KMS-11 (cell line): ENCODE results near the gene BATF3.

Source experiments
- H2AFZ ChIP-seq: fragments of 200-600 bp; sonication (generic); 2 replicates; pipeline ENCODE4 v1.6.1; 2016; ENCODE audit warnings: antibody characterized with exemption, mixed run types, low read depth
- H3K27ac ChIP-seq: fragments of 200-600 bp; sonication (generic); 2 replicates; pipeline ENCODE4 v1.6.1; 2016; ENCODE audit warnings: mild to moderate bottlenecking, mixed run types
- H3K27me3 ChIP-seq: fragments of 200-600 bp; sonication (generic); 2 replicates; pipeline ENCODE4 v1.6.1; 2017; ENCODE audit warnings: mild to moderate bottlenecking, low read depth, mixed run types, moderate library complexity; ENCODE audit not compliant: insufficient read depth
- H3K36me3 ChIP-seq: fragments of 200-600 bp; sonication (generic); 2 replicates; pipeline ENCODE4 v1.6.1; 2017; ENCODE audit warnings: mild to moderate bottlenecking, mixed run types; ENCODE audit not compliant: insufficient read depth
- H3K4me1 ChIP-seq: fragments of 200-600 bp; sonication (generic); 2 replicates; pipeline ENCODE4 v1.6.1; 2016; ENCODE audit warnings: mild to moderate bottlenecking, low read depth, mixed run types; ENCODE audit not compliant: poor library complexity, severe bottlenecking
- H3K4me2 ChIP-seq: fragments of 200-600 bp; sonication (generic); 2 replicates; pipeline ENCODE4 v1.7.0; 2016; ENCODE audit warnings: mild to moderate bottlenecking, mixed run types
- H3K4me3 ChIP-seq: fragments of 200-600 bp; sonication (generic); IDR thresholded peaks from 2 replicates; pipeline ENCODE4 v1.6.1; 2017; ENCODE audit warnings: low read depth, low read length, mixed read lengths; ENCODE audit not compliant: insufficient read depth
- H3K79me2 ChIP-seq: fragments of 200-600 bp; sonication (generic); 2 replicates; pipeline ENCODE4 v1.6.1; 2016; ENCODE audit warnings: low read depth, mixed run types; ENCODE audit not compliant: insufficient read depth
- H3K9ac ChIP-seq: fragments of 200-600 bp; sonication (generic); 2 replicates; pipeline ENCODE4 v1.6.1; 2016; ENCODE audit warnings: mild to moderate bottlenecking, mixed run types
- H4K20me1 ChIP-seq: fragments of 200-600 bp; sonication (generic); 2 replicates; pipeline ENCODE4 v1.6.1; 2016; ENCODE audit warnings: mild to moderate bottlenecking, mixed run types; ENCODE audit not compliant: insufficient read depth
- TF ChIP-seq, protein P1 (sequence below): fragments of 200-600 bp; sonication (generic); conservative IDR thresholded peaks from 2 replicates; pipeline ENCODE4 v1.6.1; 2017; ENCODE audit warnings: low read depth, mild to moderate bottlenecking, antibody characterized with exemption, low read length, moderate library complexity, mixed read lengths

BATF3 gene

DNA sequence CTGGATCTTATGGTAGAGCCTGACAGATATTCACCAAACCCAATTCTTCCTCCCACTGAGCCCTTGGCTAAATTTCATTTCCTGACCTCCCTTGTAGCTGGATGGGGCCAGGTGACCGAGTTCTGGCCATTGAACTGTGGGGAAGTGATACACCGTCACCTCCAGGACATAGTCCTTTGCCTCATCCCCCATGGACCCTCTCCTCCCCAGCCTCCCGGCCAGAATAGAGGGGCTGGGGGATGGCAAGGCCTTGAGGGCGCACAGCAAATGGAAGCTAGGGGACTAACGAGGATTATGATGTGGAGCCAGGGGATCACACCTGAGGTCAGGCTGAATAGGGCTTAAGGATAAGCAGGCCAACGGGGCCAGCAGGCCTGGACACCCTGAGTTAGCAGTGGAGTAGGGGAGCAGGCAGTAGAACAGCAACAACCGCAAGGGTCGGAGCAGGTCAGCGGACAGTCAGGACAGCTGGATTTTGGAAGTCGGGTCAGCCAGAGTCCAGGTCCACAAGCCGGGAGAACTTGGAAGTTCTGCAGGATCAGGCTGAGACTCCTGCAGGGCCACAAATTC, 15.0 kb downstream of the BATF3 start:
- no peak overlapping the region for H3K4me3 ChIP-seq
- no peaks in the 10 kb centered on the region for H3K4me1 ChIP-seq
- no peak overlapping the region for H3K4me2 ChIP-seq
- no peak overlapping the region for H3K27ac ChIP-seq
- no peak overlapping the region for H3K9ac ChIP-seq
- no peaks in the 10 kb centered on the region for H3K27me3 ChIP-seq
- TF ChIP-seq, protein P1, sequence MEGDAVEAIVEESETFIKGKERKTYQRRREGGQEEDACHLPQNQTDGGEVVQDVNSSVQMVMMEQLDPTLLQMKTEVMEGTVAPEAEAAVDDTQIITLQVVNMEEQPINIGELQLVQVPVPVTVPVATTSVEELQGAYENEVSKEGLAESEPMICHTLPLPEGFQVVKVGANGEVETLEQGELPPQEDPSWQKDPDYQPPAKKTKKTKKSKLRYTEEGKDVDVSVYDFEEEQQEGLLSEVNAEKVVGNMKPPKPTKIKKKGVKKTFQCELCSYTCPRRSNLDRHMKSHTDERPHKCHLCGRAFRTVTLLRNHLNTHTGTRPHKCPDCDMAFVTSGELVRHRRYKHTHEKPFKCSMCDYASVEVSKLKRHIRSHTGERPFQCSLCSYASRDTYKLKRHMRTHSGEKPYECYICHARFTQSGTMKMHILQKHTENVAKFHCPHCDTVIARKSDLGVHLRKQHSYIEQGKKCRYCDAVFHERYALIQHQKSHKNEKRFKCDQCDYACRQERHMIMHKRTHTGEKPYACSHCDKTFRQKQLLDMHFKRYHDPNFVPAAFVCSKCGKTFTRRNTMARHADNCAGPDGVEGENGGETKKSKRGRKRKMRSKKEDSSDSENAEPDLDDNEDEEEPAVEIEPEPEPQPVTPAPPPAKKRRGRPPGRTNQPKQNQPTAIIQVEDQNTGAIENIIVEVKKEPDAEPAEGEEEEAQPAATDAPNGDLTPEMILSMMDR, result no peak
- no peaks in the 10 kb centered on the region for H3K36me3 ChIP-seq
- H4K20me1 ChIP-seq, result no peaks in the 10 kb centered on the region
- no peak overlapping the region for H2AFZ ChIP-seq
- no peaks in the 10 kb centered on the region for H3K79me2 ChIP-seq

DNA sequence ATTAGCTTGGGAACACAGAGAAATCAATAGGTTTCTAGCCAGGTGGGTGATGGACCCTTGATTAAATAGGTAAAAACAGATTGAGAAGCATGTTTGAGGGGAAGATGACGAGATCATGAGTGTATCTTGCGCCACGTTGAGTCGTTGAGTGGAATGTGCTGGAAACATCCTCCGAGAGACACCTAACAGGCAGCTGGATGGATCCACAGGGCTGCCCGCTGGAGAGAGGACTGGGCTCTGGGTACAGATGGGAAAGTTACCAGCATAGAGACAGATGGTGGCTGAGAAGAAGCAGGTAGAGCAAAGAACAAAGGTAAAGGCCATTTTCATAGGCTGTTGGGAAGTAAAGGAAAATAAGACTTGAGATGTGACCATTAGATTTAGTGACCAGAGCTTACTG, 15.6 kb downstream of the BATF3 start:
- Histone ChIP-seq H3K4me1 (no peaks in the 10 kb centered on the region), H3K9ac (no peak overlapping the region), H3K79me2 (no peaks in the 10 kb centered on the region), H2AFZ (no peak overlapping the region), H3K4me3 (no peak overlapping the region), H3K27ac (no peak overlapping the region), H3K4me2 (no peak overlapping the region), H3K27me3 (no peaks in the 10 kb centered on the region), H3K36me3 (no peaks in the 10 kb centered on the region), H4K20me1 (no peaks in the 10 kb centered on the region)
- TF ChIP-seq, protein P1, result no peak

DNA sequence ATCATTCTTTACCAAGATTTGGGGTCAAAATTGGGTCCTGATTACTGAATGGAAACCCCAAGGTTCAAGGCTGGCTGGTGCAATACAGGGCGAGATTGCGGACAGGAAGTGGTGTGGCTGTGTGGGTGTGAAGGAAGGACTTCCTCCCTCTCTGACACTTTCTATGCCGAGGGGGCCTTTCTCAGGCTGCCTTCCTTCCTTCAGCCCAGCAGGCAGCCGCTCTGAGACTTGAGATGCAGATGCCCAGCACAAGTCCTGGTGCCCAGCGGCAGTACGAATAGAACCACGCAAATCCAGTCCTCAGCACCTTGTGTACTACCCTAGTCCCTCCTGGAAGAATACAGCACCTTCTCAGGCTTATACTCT, 16.3 kb downstream of the BATF3 start:
- Histone ChIP-seq H3K9ac (no peak overlapping the region), H2AFZ (no peak overlapping the region), H3K4me2 (no peak overlapping the region)

DNA sequence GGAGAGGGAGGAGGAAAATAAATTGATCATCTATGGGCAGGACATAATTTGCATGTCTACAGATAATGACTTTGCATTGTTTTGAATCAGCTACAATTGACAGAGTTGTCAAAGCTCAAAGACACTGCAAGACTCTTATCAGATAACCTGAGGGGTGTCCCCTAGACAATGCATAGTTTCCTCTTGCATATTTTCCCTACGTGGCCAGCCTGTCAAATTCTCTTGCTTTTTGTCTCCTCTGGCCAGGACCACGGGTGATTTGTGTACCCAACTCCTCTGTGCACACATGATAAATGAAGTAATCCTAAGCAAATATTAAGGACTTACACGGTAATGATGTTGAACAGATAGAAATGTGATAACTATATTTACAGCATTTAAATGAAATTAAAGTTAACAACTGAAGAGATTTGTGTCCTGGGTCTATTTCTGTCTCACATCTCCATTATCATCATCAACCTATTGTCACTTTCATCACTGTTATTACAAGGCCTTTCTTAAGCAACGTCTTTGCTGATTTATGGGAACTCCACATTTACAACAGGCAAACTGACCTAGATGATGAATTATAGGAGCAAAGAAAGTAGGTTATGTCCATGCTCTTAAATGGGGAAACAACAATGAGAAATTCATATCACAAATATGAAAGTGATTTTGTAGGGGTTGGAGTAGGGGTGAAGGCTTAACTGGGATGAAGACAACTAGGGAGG, 18.8 kb downstream of the BATF3 start:
- no peak overlapping the region for H3K4me3 ChIP-seq
- no peaks in the 10 kb centered on the region for H3K79me2 ChIP-seq
- no peaks in the 10 kb centered on the region for H3K4me1 ChIP-seq
- no peaks in the 10 kb centered on the region for H4K20me1 ChIP-seq
- H3K4me2 ChIP-seq, result no peak overlapping the region
- no peaks in the 10 kb centered on the region for H3K36me3 ChIP-seq
- TF ChIP-seq, protein P1, result no peak
- no peak overlapping the region for H3K9ac ChIP-seq
- no peak overlapping the region for H3K27ac ChIP-seq
- no peak overlapping the region for H2AFZ ChIP-seq
- H3K27me3 ChIP-seq, result no peaks in the 10 kb centered on the region

More for the DNA sequence above, 16.3 kb downstream of the BATF3 start:
- H3K27ac ChIP-seq, result no peak overlapping the region
- no peak overlapping the region for H3K4me3 ChIP-seq
- H4K20me1 ChIP-seq, result no peaks in the 10 kb centered on the region
- TF ChIP-seq, protein P1, result no peak
- no peaks in the 10 kb centered on the region for H3K27me3 ChIP-seq
- H3K79me2 ChIP-seq, result no peaks in the 10 kb centered on the region
- H3K36me3 ChIP-seq, result no peaks in the 10 kb centered on the region
- no peaks in the 10 kb centered on the region for H3K4me1 ChIP-seq
